Measurements from ENCODE around the gene RAD51B. TPM values are rescaled to one million over a fixed set of nuclear protein-coding genes. Genes with fewer than 3 reads are reported as not detected.

Gene RAD51B
- total RNA-seq, 4 donors from 2014 or later = 12.6 to 26.4 (median 16.7) TPM

DNA sequence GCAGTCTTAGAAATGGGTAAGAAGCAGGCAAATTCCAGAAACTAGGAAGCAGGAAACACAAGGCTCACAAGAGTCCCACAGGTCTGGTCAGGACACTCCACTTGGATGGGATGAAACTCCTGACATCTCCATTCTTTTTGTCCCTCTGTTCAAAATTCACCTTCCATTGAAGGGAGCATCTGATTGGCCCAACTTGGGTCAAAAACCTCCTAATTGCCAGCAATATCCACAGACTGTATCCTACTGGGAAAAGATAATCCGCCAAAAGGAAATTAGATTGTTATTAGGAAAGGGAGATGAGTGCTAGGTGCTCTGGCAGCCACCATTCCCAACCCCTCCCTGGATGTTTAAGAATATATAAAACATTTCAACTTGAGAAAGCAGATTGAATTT is 716.4 kb downstream of the RAD51B start:
- Histone ChIP-seq H3K9me3 (peaks cover 0 to 8% (median 1%) of the 10 kb centered on the region in 4 donors), H3K27ac (no peak overlapping the region), H3K27me3 (no peaks in the 10 kb centered on the region), H3K4me3 (no peak overlapping the region), H3K36me3 (no peaks in the 10 kb centered on the region), H3K4me1 (peaks cover 0 to 35% (median 14%) of the 10 kb centered on the region in 4 donors)
- TF ChIP-seq POLR2A (IDR thresholded peaks at IDR 0.05) (no peak), EP300 (IDR thresholded peaks at IDR 0.05) (no peak)
- TF ChIP-seq, protein P1, sequence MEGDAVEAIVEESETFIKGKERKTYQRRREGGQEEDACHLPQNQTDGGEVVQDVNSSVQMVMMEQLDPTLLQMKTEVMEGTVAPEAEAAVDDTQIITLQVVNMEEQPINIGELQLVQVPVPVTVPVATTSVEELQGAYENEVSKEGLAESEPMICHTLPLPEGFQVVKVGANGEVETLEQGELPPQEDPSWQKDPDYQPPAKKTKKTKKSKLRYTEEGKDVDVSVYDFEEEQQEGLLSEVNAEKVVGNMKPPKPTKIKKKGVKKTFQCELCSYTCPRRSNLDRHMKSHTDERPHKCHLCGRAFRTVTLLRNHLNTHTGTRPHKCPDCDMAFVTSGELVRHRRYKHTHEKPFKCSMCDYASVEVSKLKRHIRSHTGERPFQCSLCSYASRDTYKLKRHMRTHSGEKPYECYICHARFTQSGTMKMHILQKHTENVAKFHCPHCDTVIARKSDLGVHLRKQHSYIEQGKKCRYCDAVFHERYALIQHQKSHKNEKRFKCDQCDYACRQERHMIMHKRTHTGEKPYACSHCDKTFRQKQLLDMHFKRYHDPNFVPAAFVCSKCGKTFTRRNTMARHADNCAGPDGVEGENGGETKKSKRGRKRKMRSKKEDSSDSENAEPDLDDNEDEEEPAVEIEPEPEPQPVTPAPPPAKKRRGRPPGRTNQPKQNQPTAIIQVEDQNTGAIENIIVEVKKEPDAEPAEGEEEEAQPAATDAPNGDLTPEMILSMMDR (IDR thresholded peaks at IDR 0.05) = no peak
- WGBS, 2 donors = 96 to 100% methylated on average over 1 of the region's 1 CpG
- DNase-seq (ENCODE audit: low spot score in 2 of 2) = no peak

DNA sequence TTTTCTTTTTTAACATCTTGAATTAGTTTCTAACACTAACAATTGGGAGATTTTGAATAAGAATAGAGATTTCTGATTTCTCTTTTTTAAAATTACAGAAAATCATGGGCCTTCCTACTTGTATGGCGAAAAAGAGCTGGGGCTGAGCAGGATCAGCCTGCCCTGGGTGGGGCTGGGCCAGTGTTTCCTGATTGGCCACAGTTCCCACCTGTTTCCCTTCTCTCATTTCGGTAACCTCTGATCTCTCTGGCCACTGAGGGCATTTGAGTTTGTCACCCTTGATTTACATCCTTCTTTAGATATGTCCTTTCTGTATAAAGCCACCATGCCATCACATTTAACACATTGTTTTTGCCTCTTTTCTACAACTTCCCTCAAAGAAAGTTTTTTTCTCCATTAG is 719.1 kb downstream of the RAD51B start:
- 77% methylated on average over 2 of the region's 2 CpGs for WGBS, 2 donors
- TF ChIP-seq POLR2A (IDR thresholded peaks at IDR 0.05) (no peak), EP300 (IDR thresholded peaks at IDR 0.05) (no peak)
- TF ChIP-seq, protein P1 (IDR thresholded peaks at IDR 0.05) = no peak
- peak overlapping the region; percentile 11 to 94 (median 60) for H3K27ac ChIP-seq

DNA sequence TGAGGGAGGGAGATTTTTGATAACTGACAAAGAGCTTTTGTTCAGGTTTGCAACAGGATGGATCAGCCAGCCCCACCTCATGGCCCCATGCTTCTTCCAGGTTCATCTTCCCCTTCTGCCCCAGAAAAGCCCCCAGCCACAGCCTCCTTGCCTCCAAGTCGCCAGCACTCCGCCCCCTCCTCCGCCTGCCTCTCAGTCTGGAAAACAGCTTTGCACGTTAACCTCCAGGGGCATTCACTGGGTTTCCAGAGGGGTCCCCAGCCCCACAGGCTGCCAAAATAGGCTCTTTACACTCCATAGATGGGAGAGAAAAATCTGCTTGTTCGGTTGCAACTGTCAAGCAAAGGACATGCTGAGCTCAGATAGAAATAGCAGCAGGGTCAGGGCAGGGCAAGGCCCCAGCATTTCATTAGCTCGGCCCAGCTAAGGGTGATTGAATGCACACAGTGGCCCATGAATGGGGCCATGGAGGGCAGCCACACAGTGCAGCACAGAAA is 719.7 kb downstream of the RAD51B start:
- Histone ChIP-seq H3K27ac (peak overlapping the region; percentile 11 to 94 (median 60)), H3K36me3 (no peaks in the 10 kb centered on the region), H3K27me3 (no peaks in the 10 kb centered on the region), H3K4me1 (peaks cover 0 to 65% (median 30%) of the 10 kb centered on the region in 4 donors), H3K9me3 (no peaks in the 10 kb centered on the region), H3K4me3 (no peak overlapping the region)
- WGBS, 2 donors = 38 to 49% methylated on average over 6 of the region's 6 CpGs
- no peak for DNase-seq (ENCODE audit: low spot score in 2 of 2)
- TF ChIP-seq EP300 (IDR thresholded peaks at IDR 0.05) = peak in 1 of 2 donors; percentile 70
- TF ChIP-seq, protein P1 (IDR thresholded peaks at IDR 0.05) = no peak

More for the DNA sequence above, 719.1 kb downstream of the RAD51B start:
- no peaks in the 10 kb centered on the region for H3K9me3 ChIP-seq
- no peak for DNase-seq (ENCODE audit: low spot score in 2 of 2)
- H3K4me3 ChIP-seq = no peak overlapping the region
- no peaks in the 10 kb centered on the region for H3K36me3 ChIP-seq
- peaks cover 0 to 60% (median 25%) of the 10 kb centered on the region in 4 donors for H3K4me1 ChIP-seq
- no peaks in the 10 kb centered on the region for H3K27me3 ChIP-seq

DNA sequence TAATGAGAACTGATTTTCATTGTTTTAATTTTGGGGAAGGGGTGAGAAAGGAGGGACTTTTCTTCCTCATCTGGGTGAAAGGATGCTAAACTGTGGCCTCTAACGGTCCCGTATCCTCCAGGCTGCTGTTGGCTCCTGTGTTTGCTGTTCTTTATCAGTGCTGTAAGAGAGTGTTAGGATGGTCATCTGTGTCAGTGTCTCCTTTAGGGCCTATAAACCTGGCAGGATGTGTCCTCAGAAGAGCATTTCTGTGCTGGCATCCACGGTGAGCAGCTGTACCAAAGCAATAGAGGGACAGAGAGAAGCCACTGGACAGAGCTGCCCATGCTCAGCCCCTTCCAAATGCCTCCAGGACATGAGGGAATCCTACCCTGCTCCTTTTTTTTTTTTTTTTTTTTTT is 720.2 kb downstream of the RAD51B start:
- 30 to 43% methylated on average over 3 of the region's 3 CpGs for WGBS, 2 donors
- H3K27me3 ChIP-seq = no peaks in the 10 kb centered on the region
- no peak for DNase-seq (ENCODE audit: low spot score in 2 of 2)
- TF ChIP-seq EP300 (IDR thresholded peaks at IDR 0.05) (no peak), POLR2A (IDR thresholded peaks at IDR 0.05) (no peak)
- TF ChIP-seq, protein P1 (IDR thresholded peaks at IDR 0.05) = no peak
- no peak overlapping the region for H3K4me3 ChIP-seq
- peak overlapping the region; percentile 11 to 94 (median 60) for H3K27ac ChIP-seq
- no peaks in the 10 kb centered on the region for H3K36me3 ChIP-seq
- no peaks in the 10 kb centered on the region for H3K9me3 ChIP-seq
- H3K4me1 ChIP-seq = peaks cover 0 to 70% (median 35%) of the 10 kb centered on the region in 4 donors

DNA sequence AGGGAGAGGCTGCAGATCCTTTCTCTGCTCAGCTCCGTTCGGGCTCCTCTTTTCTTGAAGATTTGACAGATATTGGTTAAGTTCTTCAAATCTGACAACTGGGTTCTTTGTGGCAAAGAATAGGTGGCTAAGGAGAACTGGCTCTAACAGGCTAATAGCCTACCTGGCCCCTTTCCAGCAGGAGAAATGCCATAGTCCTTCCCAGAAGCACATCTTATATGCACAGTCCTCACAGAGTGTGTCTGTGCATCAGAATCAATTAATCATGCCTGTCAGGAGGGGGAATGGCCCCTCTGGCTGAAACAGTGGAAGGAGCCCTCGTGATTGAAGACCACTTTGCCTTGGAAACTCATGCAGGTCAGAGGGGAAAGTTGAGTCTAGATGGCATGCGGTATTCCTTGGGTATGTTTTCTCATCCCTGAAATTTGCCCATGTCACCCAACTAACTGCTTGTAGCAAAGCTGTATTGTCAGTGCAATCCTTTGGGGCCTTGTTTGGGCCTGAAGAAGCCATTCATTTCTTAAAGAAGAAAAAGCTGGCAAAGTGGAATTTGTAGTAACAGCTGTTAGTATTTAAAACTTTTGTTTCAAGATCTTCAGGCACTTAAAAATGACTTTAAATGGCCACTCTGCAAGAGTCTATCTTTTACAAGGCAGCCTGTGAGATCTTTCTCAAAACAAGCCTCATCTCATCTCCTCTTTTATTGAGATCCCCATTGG is 721.8 kb downstream of the RAD51B start:
- peak overlapping the region in 3 of 4 donors; percentile 31 to 94 (median 75) for H3K27ac ChIP-seq

More for the DNA sequence above, 721.8 kb downstream of the RAD51B start:
- 62 to 64% methylated on average over 4 of the region's 4 CpGs for WGBS, 2 donors
- Histone ChIP-seq H3K36me3 (no peaks in the 10 kb centered on the region), H3K27me3 (no peaks in the 10 kb centered on the region), H3K9me3 (no peaks in the 10 kb centered on the region), H3K4me3 (no peak overlapping the region), H3K4me1 (peaks cover 0 to 80% (median 42%) of the 10 kb centered on the region in 4 donors)
- no peak for TF ChIP-seq EP300 (IDR thresholded peaks at IDR 0.05)
- TF ChIP-seq, protein P1 (IDR thresholded peaks at IDR 0.05) = no peak
- TF ChIP-seq POLR2A (IDR thresholded peaks at IDR 0.05) = no peak
- no peak for DNase-seq (ENCODE audit: low spot score in 2 of 2)

Data from tibial nerve (tissue), 4 donors.